ENCODE measurements around the gene PLSCR5.

Gene PLSCR5

DNA sequence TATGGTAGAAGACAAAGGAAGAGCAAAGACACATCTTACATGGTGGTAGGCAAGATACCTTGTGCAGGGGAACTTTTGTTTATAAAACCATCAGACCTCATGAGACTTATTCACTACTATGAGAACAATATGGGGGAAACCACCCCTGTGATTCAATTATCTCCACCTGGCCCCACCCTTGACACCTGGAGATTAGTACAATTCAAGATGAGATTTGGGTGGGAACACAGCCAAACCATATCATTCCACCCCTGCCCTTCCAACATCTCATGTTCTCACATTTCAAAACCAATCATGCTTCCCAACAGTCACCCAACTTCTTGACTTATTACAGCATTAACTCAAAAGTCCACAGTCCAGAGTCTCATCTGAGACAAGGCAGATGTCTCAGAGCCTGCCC, 39.0 kb downstream of the PLSCR5 start:
- peaks cover 0 to 14% (median 5%) of the 10 kb centered on the region in 11 experiments; a peak in 12 of 22 replicates for H3K9me3 ChIP-seq (replicated peaks in 1 of 11)
- H3K4me1 ChIP-seq: peaks cover 0 to 11% (median 9%) of the 10 kb centered on the region in 10 experiments; a peak in 10 of 20 replicates
- H3K4me3 ChIP-seq: no peak overlapping the region
- H4K20me1 ChIP-seq: no peaks in the 10 kb centered on the region
- peak overlapping the region in 1 of 11 experiments; percentile 23; a peak in 2 of 22 replicates for H3K4me2 ChIP-seq
- no peak overlapping the region for H3K9ac ChIP-seq
- H3K27ac ChIP-seq: no peak overlapping the region
- no peaks in the 10 kb centered on the region for H3K36me3 ChIP-seq
- no peaks in the 10 kb centered on the region for H3K27me3 ChIP-seq
- TF ChIP-seq Cebpa-rat (IDR thresholded peaks at IDR 0.05): no peak

DNA sequence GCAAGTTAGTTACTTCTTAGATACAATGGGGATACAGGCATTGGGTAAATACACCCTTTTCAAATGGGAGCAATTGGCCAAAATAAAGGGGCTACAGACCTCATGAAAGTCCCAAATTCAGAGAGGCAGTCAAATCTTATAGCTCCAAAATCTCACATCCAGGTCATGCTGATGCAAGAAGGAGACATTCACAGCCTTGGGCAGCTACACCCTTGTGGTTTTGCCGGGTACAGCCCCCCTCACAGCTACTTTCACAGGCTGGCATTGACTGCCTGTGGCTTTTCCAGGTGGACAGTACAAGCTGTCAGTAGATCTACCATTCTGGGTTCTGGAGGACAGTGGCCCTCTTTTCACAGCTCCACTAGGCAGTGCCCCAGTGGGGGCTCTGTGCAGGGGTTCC, 43.3 kb downstream of the PLSCR5 start:
- H3K4me2 ChIP-seq: no peak overlapping the region
- H3K4me3 ChIP-seq: no peak overlapping the region
- no peak for TF ChIP-seq Cebpa-rat (IDR thresholded peaks at IDR 0.05)
- H3K36me3 ChIP-seq: no peaks in the 10 kb centered on the region
- H3K27ac ChIP-seq: no peak overlapping the region
- H3K27me3 ChIP-seq: no peaks in the 10 kb centered on the region
- no peaks in the 10 kb centered on the region for H4K20me1 ChIP-seq
- no peak overlapping the region for H3K9ac ChIP-seq
- H3K9me3 ChIP-seq (replicated peaks in 1 of 11): peaks cover 0 to 21% (median 3%) of the 10 kb centered on the region in 11 experiments; a peak in 12 of 22 replicates
- H3K4me1 ChIP-seq: peaks cover 0 to 35% (median 16%) of the 10 kb centered on the region in 10 experiments; a peak in 15 of 20 replicates

DNA sequence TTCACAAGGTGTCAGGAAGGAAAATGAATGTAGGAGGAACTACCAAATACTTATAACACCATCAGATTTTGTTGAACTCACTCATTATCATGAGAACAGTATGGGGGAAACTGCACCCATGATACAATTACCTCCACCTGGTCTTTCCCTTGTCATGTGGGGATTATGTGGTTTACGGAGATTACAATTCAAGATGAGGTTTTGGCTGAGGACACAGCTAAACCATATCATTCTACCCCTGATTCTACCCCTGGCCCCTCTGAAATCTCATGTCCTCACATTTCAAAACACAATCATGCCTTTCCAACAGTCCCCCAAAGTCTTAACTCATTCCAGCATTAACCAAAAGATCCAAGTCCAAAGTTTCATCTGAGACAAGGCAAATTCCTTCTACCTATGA, 43.7 kb downstream of the PLSCR5 start:
- H4K20me1 ChIP-seq: no peaks in the 10 kb centered on the region
- no peak overlapping the region for H3K4me3 ChIP-seq
- no peak overlapping the region for H3K4me2 ChIP-seq
- H3K36me3 ChIP-seq: no peaks in the 10 kb centered on the region
- peaks cover 0 to 18% (median 0%) of the 10 kb centered on the region in 11 experiments; a peak in 10 of 22 replicates for H3K9me3 ChIP-seq (replicated peaks in 1 of 11)
- H3K27me3 ChIP-seq: no peaks in the 10 kb centered on the region
- H3K4me1 ChIP-seq: peaks cover 0 to 35% (median 14%) of the 10 kb centered on the region in 10 experiments; a peak in 15 of 20 replicates
- no peak for TF ChIP-seq Cebpa-rat (IDR thresholded peaks at IDR 0.05)
- H3K27ac ChIP-seq: no peak overlapping the region
- H3K9ac ChIP-seq: no peak overlapping the region

DNA sequence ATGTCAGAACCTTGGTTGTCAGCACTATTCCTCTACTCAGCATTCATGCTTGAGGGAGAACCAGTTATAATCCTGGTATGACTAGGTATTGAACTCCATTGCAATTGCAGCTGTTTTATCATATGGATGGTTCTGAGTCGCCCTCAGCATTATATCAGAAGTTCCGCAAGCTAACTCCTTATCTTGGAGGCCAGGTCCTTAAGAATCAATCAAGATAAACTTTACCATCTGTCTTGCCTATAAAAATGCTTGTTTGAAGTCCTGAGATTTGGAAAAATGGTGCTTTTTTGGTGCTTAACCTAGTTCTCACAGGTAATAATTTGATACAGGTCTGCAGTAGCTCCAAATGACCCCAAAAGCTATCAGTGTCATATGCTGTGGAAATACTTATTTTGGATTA, 44.5 kb downstream of the PLSCR5 start:
- no peak overlapping the region for H3K4me3 ChIP-seq
- no peaks in the 10 kb centered on the region for H4K20me1 ChIP-seq
- no peak for TF ChIP-seq Cebpa-rat (IDR thresholded peaks at IDR 0.05)
- no peak overlapping the region for H3K9ac ChIP-seq
- H3K9me3 ChIP-seq (replicated peaks in 1 of 11): peaks cover 0 to 20% (median 0%) of the 10 kb centered on the region in 11 experiments; a peak in 8 of 22 replicates
- H3K27ac ChIP-seq: no peak overlapping the region
- no peaks in the 10 kb centered on the region for H3K36me3 ChIP-seq
- no peaks in the 10 kb centered on the region for H3K27me3 ChIP-seq
- H3K4me1 ChIP-seq: peaks cover 0 to 35% (median 14%) of the 10 kb centered on the region in 10 experiments; a peak in 13 of 20 replicates
- H3K4me2 ChIP-seq: no peak overlapping the region

DNA sequence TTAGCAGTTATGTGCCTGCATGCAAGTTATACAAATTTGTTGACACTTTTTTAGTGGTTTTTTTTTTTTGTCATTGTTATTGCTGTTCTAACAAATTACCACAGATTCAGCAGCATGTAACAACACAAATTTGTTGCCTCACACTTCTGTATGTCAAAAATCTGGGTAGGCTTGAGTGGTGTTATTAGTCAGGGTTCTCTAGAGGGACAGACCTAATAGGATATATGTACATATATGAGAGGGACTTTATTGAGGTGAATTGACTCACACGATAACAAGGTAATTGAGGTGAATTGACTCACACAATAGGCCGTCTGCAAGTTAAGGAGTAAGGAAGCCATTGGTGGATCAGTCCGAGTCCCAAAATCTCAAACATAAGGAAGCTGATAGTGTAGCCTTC, 45.8 kb downstream of the PLSCR5 start:
- Histone ChIP-seq H3K27ac (peak overlapping the region in 7 of 11 experiments; percentile 2 to 73 (median 39); a peak in 10 of 22 replicates), H3K9me3 (replicated peaks in 1 of 11) (peaks cover 0 to 24% (median 0%) of the 10 kb centered on the region in 11 experiments; a peak in 8 of 22 replicates), H3K27me3 (no peaks in the 10 kb centered on the region), H4K20me1 (no peaks in the 10 kb centered on the region), H3K4me2 (peak overlapping the region in 6 of 11 experiments; percentile 54 to 79 (median 63); a peak in 11 of 22 replicates), H3K4me1 (peaks cover 0 to 30% (median 15%) of the 10 kb centered on the region in 10 experiments; a peak in 13 of 20 replicates), H3K9ac (no peak overlapping the region), H3K4me3 (no peak overlapping the region), H3K36me3 (no peaks in the 10 kb centered on the region)
- TF ChIP-seq Cebpa-rat (IDR thresholded peaks at IDR 0.05): no peak

DNA sequence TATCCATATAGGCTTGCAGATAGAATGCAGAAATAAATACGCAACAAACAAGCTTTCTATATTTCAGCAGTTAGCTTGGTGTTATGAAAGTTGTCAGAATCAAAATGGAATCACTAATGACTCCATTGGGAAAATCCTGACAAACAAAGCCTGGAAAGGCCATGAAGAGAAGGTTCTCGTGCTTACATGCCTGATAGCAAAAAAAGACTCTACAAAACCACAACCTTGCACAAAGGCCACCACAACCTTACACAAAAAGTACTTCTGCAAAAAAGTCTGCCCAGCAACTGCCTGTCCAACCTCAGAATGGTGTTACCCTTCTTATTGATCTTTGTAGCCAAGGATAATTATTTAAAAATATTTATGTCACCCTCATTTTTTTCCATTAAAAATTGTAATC, 46.4 kb downstream of the PLSCR5 start:
- no peak overlapping the region for H3K9ac ChIP-seq
- H3K4me2 ChIP-seq: peak overlapping the region in 7 of 11 experiments; percentile 35 to 79 (median 61); a peak in 13 of 22 replicates
- peaks cover 0 to 37% (median 19%) of the 10 kb centered on the region in 10 experiments; a peak in 13 of 20 replicates for H3K4me1 ChIP-seq
- H3K27ac ChIP-seq: peak overlapping the region in 6 of 11 experiments; percentile 18 to 73 (median 44); a peak in 7 of 22 replicates
- no peaks in the 10 kb centered on the region for H3K36me3 ChIP-seq
- peak in 3 of 11 experiments; percentile 37 to 44 (median 37); a peak in 2 of 22 replicates for TF ChIP-seq Cebpa-rat (IDR thresholded peaks at IDR 0.05)
- H3K27me3 ChIP-seq: no peaks in the 10 kb centered on the region
- peaks cover 0 to 24% (median 0%) of the 10 kb centered on the region in 11 experiments; a peak in 8 of 22 replicates for H3K9me3 ChIP-seq (replicated peaks in 1 of 11)
- H3K4me3 ChIP-seq: no peak overlapping the region
- H4K20me1 ChIP-seq: no peaks in the 10 kb centered on the region

DNA sequence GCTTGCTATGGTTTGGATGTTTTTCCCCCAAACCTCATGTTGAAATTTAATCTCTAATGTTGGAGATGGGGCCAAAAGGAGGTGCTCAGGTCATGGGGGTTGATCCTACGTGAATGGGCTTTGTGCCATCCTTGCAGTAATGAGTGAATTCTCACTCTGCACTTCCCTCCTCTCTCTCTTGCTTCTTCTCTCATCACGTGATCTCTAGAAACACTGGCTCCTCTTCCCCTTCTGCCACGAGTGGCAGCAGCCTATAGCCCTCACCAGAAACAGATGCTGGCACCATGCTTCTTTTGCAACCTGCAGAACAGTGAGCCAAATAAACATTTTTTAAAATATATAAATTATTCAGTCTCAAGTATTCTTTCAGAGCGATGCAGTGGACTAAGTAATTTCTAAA, 47.4 kb downstream of the PLSCR5 start:
- Histone ChIP-seq H3K9me3 (replicated peaks in 1 of 11) (peaks cover 0 to 24% (median 0%) of the 10 kb centered on the region in 11 experiments; a peak in 8 of 22 replicates), H3K4me1 (peaks cover 0 to 42% (median 21%) of the 10 kb centered on the region in 10 experiments; a peak in 13 of 20 replicates), H3K9ac (no peak overlapping the region), H4K20me1 (no peaks in the 10 kb centered on the region), H3K4me3 (no peak overlapping the region), H3K36me3 (no peaks in the 10 kb centered on the region), H3K27ac (peak overlapping the region in 1 of 11 experiments; percentile 23; a peak in 2 of 22 replicates), H3K4me2 (peak overlapping the region in 4 of 11 experiments; percentile 1 to 59 (median 42); a peak in 6 of 22 replicates), H3K27me3 (no peaks in the 10 kb centered on the region)
- no peak for TF ChIP-seq Cebpa-rat (IDR thresholded peaks at IDR 0.05)

DNA sequence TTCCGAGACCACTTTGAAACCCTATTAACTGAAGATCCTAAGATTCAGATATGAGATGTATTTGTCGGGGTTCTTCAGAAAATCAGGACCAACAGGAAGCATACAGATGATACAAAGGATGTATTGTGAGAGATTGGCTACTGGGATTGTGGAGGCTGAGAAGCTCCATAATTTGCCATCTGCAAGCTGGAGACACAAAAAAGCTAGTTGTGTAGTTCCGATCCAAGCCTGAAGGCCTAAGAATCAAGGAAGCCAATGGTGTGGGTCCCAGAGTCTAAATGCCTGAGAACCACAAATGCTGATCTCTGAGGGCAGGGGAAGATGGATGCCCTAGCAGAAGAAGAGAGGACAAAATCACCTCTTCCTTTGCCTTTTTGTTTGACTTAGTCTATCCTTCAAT, 49.8 kb downstream of the PLSCR5 start:
- H3K36me3 ChIP-seq: no peaks in the 10 kb centered on the region
- no peak overlapping the region for H3K9ac ChIP-seq
- H3K4me2 ChIP-seq: no peak overlapping the region
- H3K4me1 ChIP-seq: peaks cover 0 to 58% (median 30%) of the 10 kb centered on the region in 10 experiments; a peak in 13 of 20 replicates
- TF ChIP-seq Cebpa-rat (IDR thresholded peaks at IDR 0.05): no peak
- H3K9me3 ChIP-seq (replicated peaks in 1 of 11): peaks cover 0 to 19% (median 0%) of the 10 kb centered on the region in 11 experiments; a peak in 8 of 22 replicates
- H3K27ac ChIP-seq: no peak overlapping the region
- H3K4me3 ChIP-seq: no peak overlapping the region
- no peaks in the 10 kb centered on the region for H3K27me3 ChIP-seq
- H4K20me1 ChIP-seq: no peaks in the 10 kb centered on the region

DNA sequence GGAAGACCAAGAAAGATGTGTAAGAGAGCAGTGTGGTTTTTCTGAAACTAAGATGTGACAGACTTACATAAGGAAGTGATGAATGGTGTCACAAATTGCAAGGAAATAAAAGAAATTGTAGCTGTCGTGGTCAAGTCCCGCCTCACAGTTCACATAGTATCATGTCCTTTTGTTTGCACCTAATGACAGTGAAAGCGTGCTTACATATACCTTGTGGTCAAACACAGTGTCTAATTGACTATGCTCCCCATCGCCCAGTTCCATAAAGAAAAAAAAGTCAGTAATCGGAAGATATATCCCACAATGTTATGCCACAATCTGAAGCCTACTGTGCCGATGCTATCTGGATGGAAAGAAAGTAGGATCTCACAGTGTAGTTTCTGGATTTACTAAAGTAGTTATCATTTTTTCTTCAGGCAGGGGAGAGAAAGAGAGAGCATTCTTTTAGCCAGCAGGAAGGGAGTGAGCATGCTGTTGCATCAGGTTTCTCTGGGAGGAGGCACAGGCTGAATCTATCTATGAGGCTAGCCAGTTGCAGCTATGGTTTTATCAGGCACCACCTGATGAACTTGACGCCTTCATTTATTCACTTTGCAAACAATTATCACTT, 50.9 kb downstream of the PLSCR5 start:
- H4K20me1 ChIP-seq: no peaks in the 10 kb centered on the region
- peak overlapping the region in 3 of 11 experiments; percentile 4 to 37 (median 19); a peak in 4 of 22 replicates for H3K27ac ChIP-seq
- no peak for TF ChIP-seq Cebpa-rat (IDR thresholded peaks at IDR 0.05)
- H3K27me3 ChIP-seq: no peaks in the 10 kb centered on the region
- H3K4me1 ChIP-seq: peaks cover 0 to 58% (median 31%) of the 10 kb centered on the region in 10 experiments; a peak in 13 of 20 replicates
- H3K4me2 ChIP-seq: peak overlapping the region in 7 of 11 experiments; percentile 10 to 64 (median 40); a peak in 11 of 22 replicates
- no peak overlapping the region for H3K9ac ChIP-seq
- H3K4me3 ChIP-seq: no peak overlapping the region
- peaks cover 0 to 10% (median 0%) of the 10 kb centered on the region in 11 experiments; a peak in 3 of 22 replicates for H3K9me3 ChIP-seq (replicated peaks in 1 of 11)
- H3K36me3 ChIP-seq: no peaks in the 10 kb centered on the region
